Measurements from ENCODE around the gene UIMC1. TPM values are rescaled to one million over a fixed set of nuclear protein-coding genes. Genes with fewer than 3 reads are reported as not detected.
"Not testable (repeated sequence)": the region's sequence is repeated elsewhere in the genome, so short reads cannot be mapped to it uniquely, and the experiment has no call there.

Gene UIMC1
- 10 to 100 TPM; 11.2 to 58.1 (median 33.3) TPM for total RNA-seq
- polyA plus RNA-seq = 10 to 100 TPM; 32.7 to 51.0 (median 50.5) TPM
- long read RNA-seq, donor 1, partial matches to known transcripts = 0 of 1 reads
- long read RNA-seq, donor 1, other reads (novel, unspliced or antisense) = 0 of 1 reads
- long read RNA-seq, donor 2, partial matches to known transcripts = 0 of 2 reads
- long read RNA-seq, donor 2, other reads (novel, unspliced or antisense) = 0 of 2 reads
- long read RNA-seq, donor 3, partial matches to known transcripts = 0 of 1 reads
- long read RNA-seq, donor 3, other reads (novel, unspliced or antisense) = 0 of 1 reads
- long read RNA-seq, donor 4, partial matches to known transcripts = 4 of 12 reads
- long read RNA-seq, donor 4, other reads (novel, unspliced or antisense) = 5 of 12 reads
- long read RNA-seq, donor 5, transcript UIMC1-212 (15 exons, 2,502 nt) = major isoform, 19 of 61 reads
- long read RNA-seq, donor 5, partial matches to known transcripts = 7 of 61 reads
- long read RNA-seq, donor 5, other reads (novel, unspliced or antisense) = 33 of 61 reads
- long read RNA-seq, donor 6, partial matches to known transcripts = 1 of 8 reads
- long read RNA-seq, donor 6, other reads (novel, unspliced or antisense) = 5 of 8 reads
- long read RNA-seq, donor 7, partial matches to known transcripts = 0 of 1 reads
- long read RNA-seq, donor 7, other reads (novel, unspliced or antisense) = 0 of 1 reads
- long read RNA-seq, donor 8, partial matches to known transcripts = 0 of 2 reads
- long read RNA-seq, donor 8, other reads (novel, unspliced or antisense) = 0 of 2 reads
- long read RNA-seq, donor 9, partial matches to known transcripts = 0 of 1 reads
- long read RNA-seq, donor 9, other reads (novel, unspliced or antisense) = 0 of 1 reads
- long read RNA-seq, donor 10 = 0 reads

- no peaks in the 10 kb centered on the region for H3K36me3 ChIP-seq (replicated peaks in 1 of 2)
- TF ChIP-seq CTCF (IDR thresholded peaks at IDR 0.05) (no peak), POLR2A (IDR thresholded peaks at IDR 0.05) (peak in 1 of 2 donors; percentile 34)
- no peaks in the 10 kb centered on the region for H3K27me3 ChIP-seq
- peak within 1 kb of the TSS; percentile 79 to 95 (median 86) for H3K4me3 ChIP-seq
- intact Hi-C loops (cut with DNase I) = no loop called here
- WGBS, 4 donors = 0 to 1% (median 0%) methylated on average over 2 to 78 of the region's 83 CpGs
- peak within 1 kb of the TSS; percentile 84 to 96 (median 93) for H3K27ac ChIP-seq
- H3K9me3 ChIP-seq (replicated peaks in 1 of 3) = no peaks in the 10 kb centered on the region
- H3K4me1 ChIP-seq (replicated peaks in 1 of 2) = peaks cover 11 to 17% of the 10 kb centered on the region in 2 donors
- DNase-seq = peak; percentile 90 to 94 (median 93)
These were observed at the start of gene UIMC1 for GRCh38 chr5:177006265-177006972. Gene UIMC1, minus strand, starts transcription at chr5:177006779. Its CDS starts 24,164 bp downstream, at chr5:176982615.

- intact Hi-C loops (cut with DNase I) = no loop called here
- no peak for DNase-seq
- Histone ChIP-seq H3K4me1 (replicated peaks in 1 of 2) (no peaks in the 10 kb centered on the region), H3K36me3 (replicated peaks in 1 of 2) (peaks cover 0 to 42% of the 10 kb centered on the region in 2 donors), H3K4me3 (no peak overlapping the region), H3K27me3 (no peaks in the 10 kb centered on the region), H3K9me3 (replicated peaks in 1 of 3) (no peaks in the 10 kb centered on the region), H3K27ac (no peak overlapping the region)
- no peak for TF ChIP-seq POLR2A (IDR thresholded peaks at IDR 0.05)
- no peak for TF ChIP-seq CTCF (IDR thresholded peaks at IDR 0.05)
- 88 to 95% (median 93%) methylated on average over 1 to 5 of the region's 5 CpGs for WGBS, 4 donors
These were observed 42.7 kb upstream of the UIMC1 start for GRCh38 chr5:177049285-177049684.

GRCh38 chr5:177048531-177048930 is 42.0 kb upstream of the UIMC1 start:
- H3K4me1 ChIP-seq (replicated peaks in 1 of 2); intact Hi-C loops (cut with DNase I); H3K27me3 ChIP-seq; DNase-seq; H3K9me3 ChIP-seq (replicated peaks in 1 of 3); H3K27ac ChIP-seq; H3K4me3 ChIP-seq: not testable (repeated sequence)
- WGBS, 4 donors = 95 to 97% (median 96%) methylated on average over 7 of the region's 7 CpGs
- H3K36me3 ChIP-seq (replicated peaks in 1 of 2) = peaks cover 0 to 50% of the 10 kb centered on the region in 2 donors

- peaks cover 0 to 3% of the 10 kb centered on the region in 2 donors for H3K4me1 ChIP-seq (replicated peaks in 1 of 2)
- H3K36me3 ChIP-seq (replicated peaks in 1 of 2) = peaks cover 0 to 59% of the 10 kb centered on the region in 2 donors
- no peak overlapping the region for H3K4me3 ChIP-seq
- no peak for DNase-seq
- 90 to 98% (median 93%) methylated on average over 4 of the region's 4 CpGs for WGBS, 4 donors
- H3K27ac ChIP-seq = no peak overlapping the region
- H3K27me3 ChIP-seq = no peaks in the 10 kb centered on the region
- TF ChIP-seq CTCF (IDR thresholded peaks at IDR 0.05) = no peak
- no peak for TF ChIP-seq POLR2A (IDR thresholded peaks at IDR 0.05)
- intact Hi-C loops (cut with DNase I) = no loop called here
- no peaks in the 10 kb centered on the region for H3K9me3 ChIP-seq (replicated peaks in 1 of 3)
These were observed 39.1 kb upstream of the UIMC1 start for GRCh38 chr5:177045631-177046030.

Data from adrenal gland (tissue), 19 donors.